Right cardiac atrium (tissue), 5 donors: ENCODE data around the gene FGF7. TPM values are rescaled to one million over a fixed set of nuclear protein-coding genes. Genes with fewer than 3 reads are reported as not detected.
"Not testable (repeated sequence)": the region's sequence is repeated elsewhere in the genome, so short reads cannot be mapped to it uniquely, and the experiment has no call there.

Experiments used
- ATAC-seq, 2 donors: fragments of 200-7000 bp; cut with Tn5 transposase; one replicate each; pipeline versions ENCODE4 v1.8.0 to v1.9.1; 2020; ENCODE audit warnings: moderate library complexity in 2 of 2, mild to moderate bottlenecking in 1 of 2
- DNase-seq, 3 donors: peaks; one replicate each; pipeline ENCODE4 v3.0.0-alpha.2; 2020
- H3K27ac ChIP-seq: one replicate; pipeline ENCODE4 v1.5.1; 2013; ENCODE audit warnings: mild to moderate bottlenecking, low read length, control low read depth, moderate library complexity
- H3K27me3 ChIP-seq: one replicate; pipeline ENCODE4 v1.6.1; 2013; ENCODE audit not compliant: control insufficient read depth, insufficient read depth
- H3K4me1 ChIP-seq: one replicate; pipeline ENCODE4 v1.6.1; 2013; ENCODE audit warnings: low read length; ENCODE audit not compliant: control insufficient read depth, insufficient read depth
- H3K4me3 ChIP-seq: one replicate; pipeline ENCODE4 v1.5.1; 2013; ENCODE audit warnings: low read length, control low read depth
- H3K9me3 ChIP-seq: one replicate; pipeline ENCODE4 v1.6.1; 2013; ENCODE audit warnings: low read length; ENCODE audit not compliant: control insufficient read depth
- WGBS: extraction: QIAGEN DNeasy Blood & Tissue Kit; methylation state at CpG from one replicate; pipeline ENCODE4 v1.1.7; 2013; 5-methylcytosine and 5-hydroxymethylcytosine counted together
- intact Hi-C, 4 donors: fragments of 100-400 bp; cut with DNase I; formaldehyde crosslinking; loops; one replicate each; pipeline versions ENCODE4 v1.11.0 to v1.14.0; 2022 to 2023
- polyA plus RNA-seq: library from polyadenylated mRNA; stranded (reverse); fragments of 200-250 nt; gene quantifications from one replicate; pipeline ENCODE4 v1.2.3, GENCODE V29; 2013
- total RNA-seq, 4 donors: library from RNA; stranded (reverse); fragmentation: NEBNext Ultra II Directional; extraction: Animal tissue kit (Norgen Biotek cat#: 25700); gene quantifications; one replicate each; pipeline ENCODE4 v1.2.1, GENCODE V29; 2021
- donor health status: healthy with polysubstance abuse.
- donor health status: DM: no; HTN: yes; CAD: no.
- donor health status: DM: no; HTN: no; CAD: no.
- donor health status: DM: no; HTN: yes; CAD: no; lungs with severe emphysema.
- donor health status: DM: yes; HTN: yes; CAD: no.

The FGF7 gene
- total and polyA plus RNA-seq, 5 donors, result 21.3 to 50.0 (median 38.3) TPM

DNA sequence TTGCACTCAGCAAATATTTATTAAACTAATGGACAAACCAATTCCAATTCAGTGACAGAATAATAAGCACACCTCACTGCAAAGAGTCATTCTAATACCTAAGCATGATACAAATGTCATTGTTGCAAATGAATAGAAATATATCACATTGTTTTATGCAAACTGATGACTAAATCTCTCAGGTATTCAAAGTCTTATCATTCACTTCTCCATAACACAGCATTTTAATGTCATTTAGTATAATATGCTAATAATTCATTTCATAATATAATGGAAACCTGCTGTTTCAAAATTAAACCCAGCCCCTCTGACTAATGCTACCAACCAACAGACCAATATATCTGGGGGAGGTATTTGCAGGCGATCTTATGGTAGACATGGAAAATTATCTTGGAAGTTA, 71.8 kb downstream of the FGF7 start:
- intact Hi-C loops, result no loop called here
- Histone ChIP-seq H3K27ac (no peak overlapping the region), H3K4me1 (no peaks in the 10 kb centered on the region), H3K9me3 (no peaks in the 10 kb centered on the region), H3K4me3 (no peak overlapping the region), H3K27me3 (no peaks in the 10 kb centered on the region)
- 93% methylated on average over 1 of the region's 1 CpG for WGBS
- no peak for DNase-seq
- no peak for ATAC-seq

DNA sequence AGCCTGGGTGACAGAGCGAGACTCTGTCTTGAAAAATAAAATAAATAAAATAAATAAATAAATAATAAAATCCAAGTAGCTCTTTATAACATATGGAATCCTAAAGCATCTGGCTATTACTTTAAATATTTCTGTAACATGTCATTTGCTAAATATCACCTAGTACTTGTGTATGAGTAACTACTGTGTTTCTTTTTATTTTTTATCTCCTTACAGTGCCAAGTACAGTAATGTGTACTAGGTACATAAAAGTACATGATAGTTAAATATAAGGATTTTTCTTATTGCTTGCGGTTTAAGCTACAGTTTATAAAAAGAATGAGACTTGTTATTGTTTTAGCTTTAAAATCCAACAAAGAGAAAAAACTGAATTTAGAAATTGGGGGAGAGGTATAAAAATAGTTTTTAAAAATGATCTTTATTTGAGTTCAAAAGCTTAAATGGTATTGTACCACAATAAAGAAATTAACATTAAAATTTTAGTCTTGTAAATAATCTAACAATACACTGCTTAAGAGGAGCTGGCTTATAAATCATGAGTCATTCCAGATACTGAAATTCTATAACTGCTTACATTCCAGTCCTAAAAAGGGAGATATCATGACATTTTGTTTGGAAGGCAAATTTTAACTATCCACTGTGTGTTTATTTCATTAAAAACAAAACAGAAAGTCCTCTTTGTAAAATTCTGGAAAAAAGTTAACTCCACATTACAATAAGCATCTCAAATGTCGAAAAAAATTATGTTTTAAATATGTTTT, 73.1 kb downstream of the FGF7 start:
- Histone ChIP-seq H3K9me3 (no peaks in the 10 kb centered on the region), H3K4me1 (no peaks in the 10 kb centered on the region), H3K27ac (no peak overlapping the region), H3K27me3 (no peaks in the 10 kb centered on the region), H3K4me3 (no peak overlapping the region)
- no peak for ATAC-seq
- intact Hi-C loops, result no loop called here
- no peak for DNase-seq
- 75% methylated on average over 3 of the region's 3 CpGs for WGBS

DNA sequence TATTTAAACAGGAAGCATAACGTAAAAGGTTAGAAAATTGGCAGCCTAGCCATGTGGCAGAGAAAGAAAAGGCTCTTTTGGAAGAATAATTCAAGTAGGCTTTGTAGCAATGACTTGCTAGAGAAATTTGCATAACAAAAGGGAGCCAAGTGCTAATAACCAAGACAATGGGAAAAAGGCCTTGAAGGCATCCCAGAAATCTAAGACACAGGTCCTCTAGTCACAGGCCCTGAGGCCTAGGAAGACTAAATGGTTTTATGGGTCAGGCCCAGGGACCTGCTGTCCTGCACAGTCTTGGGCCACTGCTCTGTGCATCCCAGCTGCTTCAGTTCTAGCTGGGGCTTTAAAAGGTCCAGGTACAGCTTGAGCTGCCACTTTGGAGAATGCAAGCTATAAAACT, 78.5 kb downstream of the FGF7 start:
- 78% methylated on average over 1 of the region's 1 CpG for WGBS
- no peaks in the 10 kb centered on the region for H3K27me3 ChIP-seq
- ATAC-seq (no peak), DNase-seq (no peak)
- intact Hi-C loops, result no loop called here
- no peak overlapping the region for H3K27ac ChIP-seq
- no peak overlapping the region for H3K4me3 ChIP-seq
- H3K9me3 ChIP-seq, result no peaks in the 10 kb centered on the region
- no peaks in the 10 kb centered on the region for H3K4me1 ChIP-seq

DNA sequence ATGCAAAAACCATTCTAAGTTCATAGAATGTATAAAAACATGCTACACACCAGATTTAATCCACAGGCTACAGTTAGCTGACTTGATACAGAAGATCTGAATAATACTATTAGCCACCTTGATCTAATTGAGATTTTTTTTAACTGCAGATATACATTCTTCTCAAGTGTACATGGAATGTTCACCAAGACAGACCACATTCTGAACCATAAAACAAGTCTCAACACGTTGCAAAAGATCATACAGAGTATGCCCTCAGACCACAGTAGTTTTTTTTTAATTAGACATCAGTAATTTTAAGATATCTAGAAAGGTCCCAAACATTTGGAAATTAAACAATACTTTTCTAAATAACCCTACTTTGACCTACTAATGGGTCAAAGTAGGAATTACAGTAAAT, 83.3 kb downstream of the FGF7 start:
- WGBS, result 61% methylated on average over 1 of the region's 1 CpG
- ATAC-seq (no peak), DNase-seq (no peak)
- Histone ChIP-seq H3K27me3 (no peaks in the 10 kb centered on the region), H3K4me3 (no peak overlapping the region), H3K4me1 (no peaks in the 10 kb centered on the region), H3K27ac (no peak overlapping the region), H3K9me3 (no peaks in the 10 kb centered on the region)
- intact Hi-C loops, result no loop called here

DNA sequence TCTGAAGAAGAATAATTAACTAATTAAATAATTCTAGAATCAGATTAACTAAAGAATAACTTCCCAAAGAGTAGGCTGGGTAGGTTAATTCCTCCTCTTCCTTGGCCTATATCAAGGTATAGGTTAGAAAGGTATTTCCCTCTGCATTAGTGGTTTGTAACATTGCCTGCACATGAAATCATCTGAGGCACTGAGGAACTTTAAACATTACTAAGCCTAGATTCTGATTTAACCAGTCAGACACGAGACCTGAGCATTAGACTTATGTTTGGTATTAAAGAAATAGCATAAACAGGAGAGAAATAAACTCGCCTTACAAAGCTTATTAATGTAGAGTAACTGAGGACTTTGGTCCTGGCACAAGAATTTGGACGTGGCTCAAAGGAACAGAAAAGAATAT, 84.2 kb downstream of the FGF7 start:
- intact Hi-C loops, result no loop called here
- WGBS, result 80% methylated on average over 3 of the region's 3 CpGs

DNA sequence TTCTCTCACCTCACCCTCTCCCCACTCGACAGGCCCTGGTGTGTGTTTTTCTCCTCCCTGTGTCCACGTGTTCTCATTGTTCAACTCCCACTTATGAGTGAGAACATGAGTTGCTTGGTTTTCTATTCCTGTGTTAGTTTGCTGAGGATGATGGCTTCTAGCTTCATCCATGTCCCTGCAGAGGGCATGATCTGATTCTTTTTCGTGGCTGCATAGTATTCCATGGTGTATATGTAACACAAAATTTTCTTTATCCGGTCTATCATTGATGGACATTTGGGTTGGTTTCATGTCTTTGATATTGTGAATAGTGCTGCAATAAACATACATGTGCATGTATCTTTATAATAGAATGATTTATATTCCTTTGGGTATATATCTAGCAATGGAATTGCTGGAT, 89.7 kb downstream of the FGF7 start:
- H3K4me1 ChIP-seq, H3K9me3 ChIP-seq, H3K27ac ChIP-seq, H3K27me3 ChIP-seq, intact Hi-C loops, ATAC-seq, H3K4me3 ChIP-seq, DNase-seq: not testable (repeated sequence)
- whole genome bisulfite sequencing, result 87% methylated on average over 4 of the region's 4 CpGs

More for the DNA sequence above, 84.2 kb downstream of the FGF7 start:
- no peaks in the 10 kb centered on the region for H3K27me3 ChIP-seq
- H3K4me3 ChIP-seq, result no peak overlapping the region
- no peak overlapping the region for H3K27ac ChIP-seq
- ATAC-seq (no peak), DNase-seq (no peak)
- no peaks in the 10 kb centered on the region for H3K4me1 ChIP-seq
- no peaks in the 10 kb centered on the region for H3K9me3 ChIP-seq

DNA sequence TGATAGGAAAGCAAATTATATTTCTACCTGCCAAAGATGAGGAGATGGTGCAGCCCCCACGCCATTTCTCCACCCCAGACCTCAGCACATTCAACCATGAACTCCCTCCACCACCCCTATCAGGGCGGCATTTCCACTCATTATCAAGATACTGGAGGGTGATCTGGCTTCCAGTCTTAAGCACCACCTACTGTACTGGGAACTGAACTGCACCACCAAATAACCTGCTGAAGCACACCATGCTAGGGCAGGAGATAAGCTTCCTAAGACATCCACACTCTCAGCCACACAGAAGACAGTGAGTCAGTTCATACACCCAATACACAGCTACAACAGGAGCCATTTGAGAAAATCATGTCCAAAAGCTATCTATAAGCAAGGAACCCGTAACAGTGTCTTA, 98.8 kb downstream of the FGF7 start:
- Histone ChIP-seq H3K9me3 (no peaks in the 10 kb centered on the region), H3K27ac (no peak overlapping the region), H3K27me3 (no peaks in the 10 kb centered on the region), H3K4me3 (no peak overlapping the region), H3K4me1 (no peaks in the 10 kb centered on the region)
- DNase-seq (no peak), ATAC-seq (no peak)
- 69% methylated on average over 3 of the region's 3 CpGs for WGBS
- intact Hi-C loops, result no loop called here

DNA sequence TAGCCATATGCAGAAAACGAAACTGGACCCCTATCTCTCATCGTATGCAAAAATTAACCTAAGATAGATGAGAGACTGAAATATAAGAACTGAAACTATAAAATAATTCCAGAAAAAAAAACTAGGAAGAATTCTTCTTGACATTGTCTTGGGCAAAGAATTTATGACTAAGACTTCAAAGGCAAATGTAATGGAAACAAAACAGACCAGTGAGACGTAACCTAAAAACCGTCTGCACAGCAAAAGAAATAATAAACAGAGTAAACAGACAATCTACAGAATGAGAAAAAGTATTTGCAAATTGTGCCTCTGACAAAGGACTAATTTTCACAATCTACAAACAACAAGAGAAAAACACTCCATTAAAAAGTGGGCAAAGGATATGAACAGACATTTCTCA, 105.2 kb downstream of the FGF7 start:
- Histone ChIP-seq H3K4me1 (no peaks in the 10 kb centered on the region), H3K27ac (no peak overlapping the region), H3K9me3 (no peaks in the 10 kb centered on the region), H3K27me3 (no peaks in the 10 kb centered on the region), H3K4me3 (no peak overlapping the region)
- DNase-seq (no peak), ATAC-seq (no peak)
- intact Hi-C loops, result no loop called here
- WGBS, result 82% methylated on average over 4 of the region's 4 CpGs

DNA sequence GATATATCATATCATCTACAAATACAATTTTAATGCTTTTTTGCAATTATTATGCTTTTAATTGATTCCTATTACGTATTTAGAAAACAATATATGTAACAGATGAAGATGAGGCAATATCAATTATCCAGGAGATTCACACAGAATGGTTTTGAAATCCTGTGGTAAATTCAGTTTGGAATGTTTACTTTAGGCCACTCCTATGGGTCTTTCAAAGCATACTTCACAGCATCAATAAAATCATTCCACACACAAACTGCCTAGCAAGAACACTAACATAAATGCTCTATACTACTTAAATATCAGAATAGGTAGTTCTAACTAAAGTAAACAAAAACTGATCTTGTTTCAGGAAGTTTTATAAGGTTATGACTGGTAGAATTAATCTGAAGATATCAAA, 107.0 kb downstream of the FGF7 start:
- 81% methylated on average over 1 of the region's 1 CpG for WGBS
- Histone ChIP-seq H3K9me3 (no peaks in the 10 kb centered on the region), H3K4me3 (no peak overlapping the region), H3K4me1 (no peaks in the 10 kb centered on the region), H3K27me3 (no peaks in the 10 kb centered on the region), H3K27ac (no peak overlapping the region)
- intact Hi-C loops, result no loop called here
- DNase-seq (no peak), ATAC-seq (no peak)

Other genes starting within 250 kb of the FGF7 start
- 10 to 100 TPM in 3 of 4 donors, 1 to 10 TPM in 1; 9.8 to 19.2 (median 12.5) TPM for gene FAM227B, start 197.6 kb downstream of the FGF7 start, total RNA-seq
- gene FAM227B, start 197.6 kb downstream of the FGF7 start, polyA plus RNA-seq, result 10.9 TPM
- 10 to 100 TPM; 23.4 to 31.2 (median 26.8) TPM for gene DTWD1, start 197.8 kb downstream of the FGF7 start, total RNA-seq
- gene DTWD1, start 197.8 kb downstream of the FGF7 start, polyA plus RNA-seq, result 14.0 TPM